ENCODE results near the gene WWTR1.

The WWTR1 gene

GRCh38 chr3:149655826-149656574, 1.8 kb downstream of the WWTR1 start:
- DNase-seq (ENCODE audit: low read depth in 4 of 4, low spot score in 1 of 4), result no peak

DNA sequence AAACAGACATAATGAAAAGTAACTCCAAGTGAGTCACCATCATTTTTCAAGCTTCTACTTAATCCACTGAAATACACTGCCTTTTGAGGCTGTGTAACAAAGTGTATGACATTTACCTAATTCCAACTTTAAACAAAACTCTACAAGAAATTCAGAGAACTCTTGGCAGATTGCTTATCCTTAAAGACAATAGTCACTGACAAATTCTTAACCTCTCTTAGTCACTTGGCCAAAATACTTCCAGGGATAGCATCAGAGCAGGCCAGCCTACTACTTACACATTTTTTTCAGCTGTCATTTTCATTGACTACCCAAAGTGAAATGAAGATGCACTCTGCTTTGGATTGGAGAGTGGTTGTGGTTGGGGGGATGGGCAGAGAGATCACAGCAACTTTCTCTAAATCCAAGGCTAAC, 3.6 kb downstream of the WWTR1 start:
- DNase-seq (ENCODE audit: low read depth in 4 of 4, low spot score in 1 of 4), result no peak

GRCh38 chr3:149653564-149653963, 4.3 kb downstream of the WWTR1 start:
- no peak for DNase-seq (ENCODE audit: low read depth in 4 of 4, low spot score in 1 of 4)

GRCh38 chr3:149653136-149653535, 4.7 kb downstream of the WWTR1 start:
- no peak for DNase-seq (ENCODE audit: low read depth in 4 of 4, low spot score in 1 of 4)

- DNase-seq (ENCODE audit: low read depth in 4 of 4, low spot score in 1 of 4), result no peak
Measured at GRCh38 chr3:149650828-149651227, 7.0 kb downstream of the WWTR1 start.

GRCh38 chr3:149648525-149648924, 9.3 kb downstream of the WWTR1 start:
- DNase-seq (ENCODE audit: low read depth in 4 of 4, low spot score in 1 of 4), result no peak

GRCh38 chr3:149647812-149648211, 10.0 kb downstream of the WWTR1 start:
- DNase-seq (ENCODE audit: low read depth in 4 of 4, low spot score in 1 of 4), result no peak

GRCh38 chr3:149647285-149647684, 10.5 kb downstream of the WWTR1 start:
- no peak for DNase-seq (ENCODE audit: low read depth in 4 of 4, low spot score in 1 of 4)

- no peak for DNase-seq (ENCODE audit: low read depth in 4 of 4, low spot score in 1 of 4)
Measured at GRCh38 chr3:149646181-149646766, 11.6 kb downstream of the WWTR1 start.

- no peak for DNase-seq (ENCODE audit: low read depth in 4 of 4, low spot score in 1 of 4)
Measured at GRCh38 chr3:149643963-149644362, 13.9 kb downstream of the WWTR1 start.

DNA sequence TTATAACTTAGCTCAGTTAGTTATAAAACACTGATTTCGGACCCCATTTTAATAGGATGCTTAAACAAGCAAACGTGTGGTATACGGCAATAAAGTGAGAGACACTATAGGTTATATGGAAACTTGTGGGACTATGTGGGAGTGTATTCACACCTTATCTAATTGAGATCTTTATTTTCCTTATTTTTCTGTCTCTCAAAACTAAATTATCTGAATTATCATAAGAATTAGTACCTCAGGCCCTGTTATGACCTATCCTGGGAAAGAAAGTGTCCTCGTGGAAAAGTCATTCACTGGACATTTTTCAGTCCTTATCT, 14.4 kb downstream of the WWTR1 start:
- no peak for DNase-seq (ENCODE audit: low read depth in 4 of 4, low spot score in 1 of 4)

- no peak for DNase-seq (ENCODE audit: low read depth in 4 of 4, low spot score in 1 of 4)
Measured at GRCh38 chr3:149640976-149641728, 16.7 kb downstream of the WWTR1 start.

DNA sequence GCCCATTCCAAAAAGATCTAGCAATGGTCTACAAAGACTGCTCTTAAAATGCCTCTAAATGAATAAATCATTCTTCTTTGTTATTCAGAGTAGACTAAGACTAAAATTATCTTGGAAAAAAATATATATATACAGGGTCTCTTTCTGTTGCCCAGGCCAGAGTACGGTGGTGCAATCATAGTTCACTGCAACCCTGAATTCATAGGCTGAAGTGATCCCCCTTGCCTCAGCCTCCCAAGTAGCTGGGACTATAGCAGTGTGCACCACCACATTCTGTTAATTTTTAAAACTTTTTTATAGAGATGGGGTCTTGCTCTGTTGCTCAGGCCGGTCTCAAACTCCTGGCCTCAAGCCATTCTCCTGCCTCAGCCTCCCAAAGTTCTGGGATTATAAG, 18.7 kb downstream of the WWTR1 start:
- DNase-seq (ENCODE audit: low read depth in 4 of 4, low spot score in 1 of 4), result no peak

- DNase-seq (ENCODE audit: low read depth in 4 of 4, low spot score in 1 of 4), result no peak
Measured at GRCh38 chr3:149638228-149639092, 19.4 kb downstream of the WWTR1 start.

GRCh38 chr3:149635396-149635795, 22.4 kb downstream of the WWTR1 start:
- DNase-seq (ENCODE audit: low read depth in 4 of 4, low spot score in 1 of 4), result no peak

DNA sequence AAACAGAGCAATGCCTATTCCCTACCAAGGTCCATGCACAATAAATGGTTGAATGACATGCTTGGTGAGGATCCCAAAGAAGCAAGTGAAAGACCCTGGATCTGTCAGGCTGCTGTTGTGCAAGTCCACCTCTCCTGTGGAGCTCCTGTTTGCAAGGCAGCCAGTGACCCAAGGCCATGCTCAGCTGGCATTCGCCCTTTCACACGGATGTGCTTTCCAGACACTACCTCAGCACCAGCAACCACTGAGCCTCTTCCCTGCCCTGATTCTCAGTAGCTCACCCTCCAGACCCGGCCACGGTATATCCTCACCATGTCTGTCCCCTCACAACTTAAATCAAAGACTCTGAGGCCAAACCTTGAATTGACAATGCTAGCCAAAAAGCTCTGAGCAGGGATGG, 23.3 kb downstream of the WWTR1 start:
- no peak for DNase-seq (ENCODE audit: low read depth in 4 of 4, low spot score in 1 of 4)

DNA sequence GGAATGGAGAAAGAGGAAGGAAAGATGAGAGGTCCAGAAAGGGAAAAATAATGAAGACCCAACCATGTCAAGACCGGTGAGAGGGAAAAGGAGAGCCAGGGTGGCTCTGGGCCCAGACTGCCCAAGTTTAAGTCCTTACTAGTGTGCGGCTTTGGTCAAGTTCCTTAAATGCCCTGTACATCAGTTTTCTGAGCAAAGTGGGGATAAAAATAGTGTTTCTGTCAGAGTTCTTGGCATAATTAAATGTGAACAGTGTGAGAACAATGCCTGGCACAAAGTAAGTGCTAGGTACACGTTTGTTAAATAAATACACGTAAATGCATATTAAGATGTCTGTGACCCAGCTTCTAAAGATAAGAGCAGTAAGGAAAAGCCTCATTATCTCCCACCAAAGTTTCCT, 23.8 kb downstream of the WWTR1 start:
- DNase-seq (ENCODE audit: low read depth in 4 of 4, low spot score in 1 of 4), result no peak

DNA sequence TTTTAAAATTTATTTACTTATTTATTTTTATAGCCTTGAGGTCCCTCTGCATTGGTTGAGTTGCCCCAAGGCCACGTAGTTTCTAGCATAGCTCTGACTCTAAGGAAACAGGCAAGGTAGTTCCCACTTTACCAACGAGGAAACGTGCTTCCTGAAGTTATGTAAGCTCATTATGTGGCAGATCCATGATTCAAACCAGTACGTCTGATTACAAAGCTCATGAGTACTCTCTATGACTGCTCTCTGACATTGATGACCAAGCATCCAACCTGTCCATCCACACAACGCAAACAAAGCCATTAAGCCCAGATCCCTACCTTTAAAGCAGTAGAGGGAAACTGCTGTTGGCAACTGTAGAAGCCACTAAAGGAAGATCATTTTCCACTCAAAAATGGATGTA, 25.6 kb downstream of the WWTR1 start:
- DNase-seq (ENCODE audit: low read depth in 4 of 4, low spot score in 1 of 4), result no peak

GRCh38 chr3:149630806-149631205, 27.0 kb downstream of the WWTR1 start:
- no peak for DNase-seq (ENCODE audit: low read depth in 4 of 4, low spot score in 1 of 4)

DNA sequence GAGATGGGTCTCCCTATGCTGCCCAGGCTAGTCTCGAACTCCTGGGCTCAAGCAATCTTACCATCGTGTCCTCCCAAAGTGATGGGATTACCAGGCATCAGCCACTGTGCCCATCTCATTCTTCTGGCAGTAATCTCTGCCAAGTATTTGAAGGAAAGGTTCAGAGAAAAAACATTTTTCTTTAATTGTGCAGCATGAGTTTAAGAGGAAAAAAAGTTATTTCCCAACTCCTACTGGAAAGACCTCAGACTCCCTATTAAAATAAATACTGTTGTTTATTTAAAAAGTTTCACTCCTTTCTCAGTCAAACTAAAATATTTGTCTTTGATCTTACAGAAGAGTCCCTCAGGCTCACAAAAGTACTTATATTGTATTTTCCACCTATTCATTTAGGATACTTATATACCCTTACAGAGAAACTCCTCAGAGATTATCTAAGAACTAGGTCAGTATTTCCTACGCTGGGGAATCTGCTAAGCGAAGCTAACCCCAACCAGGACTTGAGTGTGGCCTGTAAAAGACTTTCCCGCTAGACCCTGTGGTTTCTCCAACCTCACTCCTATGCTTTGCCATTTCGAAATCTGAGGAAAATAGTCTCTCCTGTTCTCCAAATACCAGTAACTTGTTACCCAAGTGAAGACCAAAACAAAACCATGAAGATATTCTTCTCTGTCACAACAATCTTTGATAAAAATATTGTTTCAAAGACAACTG, 28.7 kb downstream of the WWTR1 start:
- no peak for DNase-seq (ENCODE audit: low read depth in 4 of 4, low spot score in 1 of 4)

- no peak for DNase-seq (ENCODE audit: low read depth in 4 of 4, low spot score in 1 of 4)
Measured at GRCh38 chr3:149626671-149627070, 31.2 kb downstream of the WWTR1 start.

All from stimulated activated CD4-positive, alpha-beta T cell treated with anti-CD3 and anti-CD28 coated beads, Interleukin-1b, Interleukin-23, amount 100 ng/mL, for 24 hours (primary cell).